ENCODE results near the gene SPIN1.

DNA sequence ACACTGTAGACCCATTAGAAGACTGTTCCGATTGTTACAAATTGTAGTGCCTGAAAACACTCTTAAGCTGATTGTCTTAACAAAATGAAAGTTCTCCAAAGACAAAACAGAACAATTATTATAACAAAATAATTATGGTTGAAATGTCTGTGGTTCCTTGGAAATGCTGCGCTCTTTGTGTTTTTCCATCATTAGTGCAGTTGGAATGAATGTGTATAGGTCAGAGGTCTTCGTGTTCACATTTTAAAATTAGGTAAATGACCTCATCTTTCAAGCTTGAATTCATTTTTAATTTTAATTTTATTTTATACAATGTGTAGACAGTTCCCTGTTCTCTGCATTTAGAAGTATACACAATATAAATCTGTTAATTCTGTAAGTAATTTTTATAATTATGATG lies 90.0 kb downstream of the SPIN1 start:
- TF ChIP-seq, protein P1, sequence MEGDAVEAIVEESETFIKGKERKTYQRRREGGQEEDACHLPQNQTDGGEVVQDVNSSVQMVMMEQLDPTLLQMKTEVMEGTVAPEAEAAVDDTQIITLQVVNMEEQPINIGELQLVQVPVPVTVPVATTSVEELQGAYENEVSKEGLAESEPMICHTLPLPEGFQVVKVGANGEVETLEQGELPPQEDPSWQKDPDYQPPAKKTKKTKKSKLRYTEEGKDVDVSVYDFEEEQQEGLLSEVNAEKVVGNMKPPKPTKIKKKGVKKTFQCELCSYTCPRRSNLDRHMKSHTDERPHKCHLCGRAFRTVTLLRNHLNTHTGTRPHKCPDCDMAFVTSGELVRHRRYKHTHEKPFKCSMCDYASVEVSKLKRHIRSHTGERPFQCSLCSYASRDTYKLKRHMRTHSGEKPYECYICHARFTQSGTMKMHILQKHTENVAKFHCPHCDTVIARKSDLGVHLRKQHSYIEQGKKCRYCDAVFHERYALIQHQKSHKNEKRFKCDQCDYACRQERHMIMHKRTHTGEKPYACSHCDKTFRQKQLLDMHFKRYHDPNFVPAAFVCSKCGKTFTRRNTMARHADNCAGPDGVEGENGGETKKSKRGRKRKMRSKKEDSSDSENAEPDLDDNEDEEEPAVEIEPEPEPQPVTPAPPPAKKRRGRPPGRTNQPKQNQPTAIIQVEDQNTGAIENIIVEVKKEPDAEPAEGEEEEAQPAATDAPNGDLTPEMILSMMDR (IDR thresholded peaks at IDR 0.05), result no peak
- TF ChIP-seq, protein P2, sequence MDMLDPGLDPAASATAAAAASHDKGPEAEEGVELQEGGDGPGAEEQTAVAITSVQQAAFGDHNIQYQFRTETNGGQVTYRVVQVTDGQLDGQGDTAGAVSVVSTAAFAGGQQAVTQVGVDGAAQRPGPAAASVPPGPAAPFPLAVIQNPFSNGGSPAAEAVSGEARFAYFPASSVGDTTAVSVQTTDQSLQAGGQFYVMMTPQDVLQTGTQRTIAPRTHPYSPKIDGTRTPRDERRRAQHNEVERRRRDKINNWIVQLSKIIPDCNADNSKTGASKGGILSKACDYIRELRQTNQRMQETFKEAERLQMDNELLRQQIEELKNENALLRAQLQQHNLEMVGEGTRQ (CRISPR knock-in tag; IDR thresholded peaks at IDR 0.05), result no peak
- TF ChIP-seq TEAD4 (CRISPR knock-in tag; IDR thresholded peaks at IDR 0.05) (no peak), CREM (CRISPR knock-in tag; IDR thresholded peaks at IDR 0.05) (no peak), ZNF232 (CRISPR knock-in tag; IDR thresholded peaks at IDR 0.05) (no peak), CREB1 (CRISPR knock-in tag; IDR thresholded peaks at IDR 0.05) (no peak), NR3C1 (CRISPR knock-in tag; conservative IDR thresholded peaks at IDR 0.05; ENCODE audit: low read depth) (no peak), SP1 (CRISPR knock-in tag; conservative IDR thresholded peaks at IDR 0.05) (no peak), CBFB (CRISPR knock-in tag; IDR thresholded peaks at IDR 0.05; ENCODE audit: low read depth) (no peak), ZNF121 (CRISPR knock-in tag; IDR thresholded peaks at IDR 0.05) (no peak), FOXK1 (CRISPR knock-in tag; IDR thresholded peaks at IDR 0.05) (no peak)
- TF ChIP-seq, protein P3, sequence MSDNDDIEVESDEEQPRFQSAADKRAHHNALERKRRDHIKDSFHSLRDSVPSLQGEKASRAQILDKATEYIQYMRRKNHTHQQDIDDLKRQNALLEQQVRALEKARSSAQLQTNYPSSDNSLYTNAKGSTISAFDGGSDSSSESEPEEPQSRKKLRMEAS (CRISPR knock-in tag; IDR thresholded peaks at IDR 0.05), result no peak
- TF ChIP-seq, protein P4, sequence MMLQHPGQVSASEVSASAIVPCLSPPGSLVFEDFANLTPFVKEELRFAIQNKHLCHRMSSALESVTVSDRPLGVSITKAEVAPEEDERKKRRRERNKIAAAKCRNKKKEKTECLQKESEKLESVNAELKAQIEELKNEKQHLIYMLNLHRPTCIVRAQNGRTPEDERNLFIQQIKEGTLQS (CRISPR knock-in tag; conservative IDR thresholded peaks at IDR 0.05), result no peak
- TF ChIP-seq, protein P5, sequence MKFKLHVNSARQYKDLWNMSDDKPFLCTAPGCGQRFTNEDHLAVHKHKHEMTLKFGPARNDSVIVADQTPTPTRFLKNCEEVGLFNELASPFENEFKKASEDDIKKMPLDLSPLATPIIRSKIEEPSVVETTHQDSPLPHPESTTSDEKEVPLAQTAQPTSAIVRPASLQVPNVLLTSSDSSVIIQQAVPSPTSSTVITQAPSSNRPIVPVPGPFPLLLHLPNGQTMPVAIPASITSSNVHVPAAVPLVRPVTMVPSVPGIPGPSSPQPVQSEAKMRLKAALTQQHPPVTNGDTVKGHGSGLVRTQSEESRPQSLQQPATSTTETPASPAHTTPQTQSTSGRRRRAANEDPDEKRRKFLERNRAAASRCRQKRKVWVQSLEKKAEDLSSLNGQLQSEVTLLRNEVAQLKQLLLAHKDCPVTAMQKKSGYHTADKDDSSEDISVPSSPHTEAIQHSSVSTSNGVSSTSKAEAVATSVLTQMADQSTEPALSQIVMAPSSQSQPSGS (CRISPR knock-in tag; IDR thresholded peaks at IDR 0.05; ENCODE audit: borderline replicate concordance, low read depth), result no peak

Data from WTC11 (cell line).